ENCODE measurements around the gene TUBGCP5.
"Not testable (repeated sequence)": the region's sequence is repeated elsewhere in the genome, so short reads cannot be mapped to it uniquely, and the experiment has no call there.

The TUBGCP5 gene

DNA sequence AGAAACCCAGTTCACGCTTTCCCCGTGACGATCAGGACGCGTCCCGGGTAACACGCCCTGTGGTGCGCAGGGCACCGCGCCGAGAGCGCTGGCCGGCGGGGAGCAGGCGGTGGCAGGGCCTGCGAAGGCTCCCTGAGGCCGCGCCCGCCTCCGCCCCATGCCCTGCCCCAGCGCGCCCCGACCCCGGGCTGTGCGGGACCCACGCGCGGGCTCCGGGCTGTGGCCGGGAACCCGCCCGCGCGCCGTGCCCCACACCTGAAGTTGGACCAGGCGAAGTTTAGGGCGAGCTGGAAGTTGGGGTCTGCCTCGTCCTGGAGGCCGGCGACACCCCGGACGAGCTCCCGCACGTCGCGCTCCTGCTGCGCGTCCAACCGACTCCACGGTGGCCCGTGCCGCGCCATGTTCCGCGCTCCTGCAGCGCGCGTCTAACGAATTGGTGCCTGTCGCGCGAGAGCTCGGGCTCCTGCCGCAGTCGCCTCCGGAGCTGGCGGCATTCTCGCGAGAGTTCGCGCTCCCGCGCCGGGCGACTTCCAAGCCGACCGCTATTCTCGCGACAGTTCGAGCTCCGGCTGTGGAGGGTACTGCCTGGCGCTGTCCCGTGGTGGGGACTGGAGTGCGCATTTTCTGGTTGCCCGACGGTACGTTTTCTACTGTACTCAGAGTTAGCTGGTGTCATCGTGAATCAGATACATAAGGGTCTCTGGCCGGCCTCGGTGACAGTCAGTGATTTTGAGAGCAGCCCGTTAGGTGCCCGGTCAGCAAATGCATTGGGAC lies at the start of gene TUBGCP5:
TUBGCP5 (minus strand) TSS at position 427 of the 774 bp plus-strand sequence; CDS start at position 401, 26 bp downstream.
- peak; percentile 96 for DNase-seq

DNA sequence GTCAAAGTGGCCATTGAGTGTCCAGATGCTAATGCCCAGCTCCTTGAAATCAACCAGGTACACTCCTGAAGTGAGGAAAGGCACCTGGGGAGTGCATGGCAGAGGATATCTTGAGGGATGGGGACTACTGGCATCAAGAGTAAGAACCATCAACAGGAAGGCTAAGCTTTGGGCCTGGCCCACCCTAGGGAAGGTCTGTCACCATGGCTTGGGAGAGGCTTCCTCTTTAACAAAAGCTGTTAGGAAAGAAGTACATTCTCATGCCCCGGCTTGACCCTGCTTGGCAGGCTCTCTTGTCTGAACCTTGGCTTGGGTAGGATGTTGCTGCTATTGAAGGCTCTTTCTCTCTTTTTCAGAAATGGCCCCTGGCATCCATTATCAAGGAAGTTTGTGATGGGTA lies 43.7 kb upstream of the TUBGCP5 start:
- no peak for DNase-seq

DNA sequence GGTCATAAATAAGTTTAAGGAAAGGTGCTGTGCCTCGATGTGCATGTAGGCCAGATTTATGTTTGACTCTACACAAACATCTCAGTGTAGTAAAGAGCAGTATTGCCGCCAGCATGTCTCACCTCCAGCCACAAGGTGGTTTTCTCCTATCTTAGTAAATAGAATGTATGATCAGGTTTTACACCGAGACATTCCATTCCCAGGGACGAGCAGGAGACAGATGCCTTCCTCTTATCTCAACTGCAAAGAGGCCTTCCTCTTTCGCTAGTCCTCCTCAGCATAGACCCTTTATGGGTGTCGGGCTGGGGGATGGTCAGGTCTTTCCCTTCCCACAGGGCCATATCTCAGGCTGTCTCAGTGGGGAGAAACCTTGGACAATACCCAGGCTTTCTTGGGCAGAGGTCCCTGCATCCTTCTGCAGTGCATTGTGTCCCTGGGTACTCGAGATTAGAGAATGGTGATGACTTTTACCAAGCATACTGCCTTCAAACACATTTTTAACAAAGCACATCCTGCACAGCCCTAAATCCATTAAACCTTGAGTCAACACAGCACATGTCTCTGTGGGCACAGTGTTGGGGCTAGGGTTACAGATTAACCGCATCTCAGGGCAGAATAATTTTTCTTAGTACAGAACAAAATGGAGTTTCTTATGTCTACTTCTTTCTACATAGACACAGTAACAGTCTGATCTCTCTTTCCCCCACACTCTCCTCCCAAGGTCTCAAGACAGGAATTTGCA lies 42.8 kb upstream of the TUBGCP5 start:
- DNase-seq = not testable (repeated sequence)

DNA sequence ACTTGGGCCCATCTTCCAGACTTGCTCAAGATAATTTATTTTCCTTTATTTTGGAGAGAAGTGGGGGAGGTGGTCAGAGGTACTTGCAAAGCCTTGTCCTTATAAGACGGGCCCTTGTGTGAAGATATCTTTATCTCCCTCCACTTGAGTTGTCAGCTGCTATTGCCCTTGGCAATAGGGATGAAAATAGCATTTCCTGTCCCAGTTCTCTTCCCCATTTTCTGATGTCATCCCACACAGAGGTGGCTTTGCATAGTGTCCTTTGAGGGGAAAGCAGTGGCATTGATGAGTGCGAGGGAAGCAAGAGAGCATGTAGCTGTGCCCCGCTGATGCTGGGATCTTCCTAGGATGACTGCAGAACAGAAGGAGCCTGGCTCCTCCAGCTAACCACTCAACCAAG lies 41.9 kb upstream of the TUBGCP5 start:
- no peak for DNase-seq

- DNase-seq = no peak
These were observed 40.4 kb upstream of the TUBGCP5 start for GRCh38 chr15:23079766-23080165.

- DNase-seq = no peak
These were observed 36.6 kb upstream of the TUBGCP5 start for GRCh38 chr15:23075927-23076326.

DNA sequence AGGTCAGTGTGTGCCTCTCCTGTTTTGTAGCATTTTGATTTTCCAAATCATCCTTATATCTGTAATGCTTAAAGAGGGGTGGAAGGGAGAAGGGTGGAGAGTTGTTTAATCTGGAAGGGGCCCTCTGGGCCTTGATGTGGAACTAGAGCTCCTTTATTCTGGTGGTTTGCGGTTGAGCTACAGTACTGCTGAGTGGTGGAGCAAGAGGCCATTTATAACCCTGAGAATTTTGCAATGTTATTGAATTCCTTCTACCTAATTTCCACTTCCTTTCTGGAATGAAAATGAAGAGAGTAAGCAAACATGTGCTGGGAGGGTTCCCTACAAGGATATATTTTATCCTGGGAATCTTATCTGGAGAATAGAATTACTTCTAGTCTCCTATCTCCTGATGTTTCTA lies 35.3 kb upstream of the TUBGCP5 start:
- no peak for DNase-seq

DNA sequence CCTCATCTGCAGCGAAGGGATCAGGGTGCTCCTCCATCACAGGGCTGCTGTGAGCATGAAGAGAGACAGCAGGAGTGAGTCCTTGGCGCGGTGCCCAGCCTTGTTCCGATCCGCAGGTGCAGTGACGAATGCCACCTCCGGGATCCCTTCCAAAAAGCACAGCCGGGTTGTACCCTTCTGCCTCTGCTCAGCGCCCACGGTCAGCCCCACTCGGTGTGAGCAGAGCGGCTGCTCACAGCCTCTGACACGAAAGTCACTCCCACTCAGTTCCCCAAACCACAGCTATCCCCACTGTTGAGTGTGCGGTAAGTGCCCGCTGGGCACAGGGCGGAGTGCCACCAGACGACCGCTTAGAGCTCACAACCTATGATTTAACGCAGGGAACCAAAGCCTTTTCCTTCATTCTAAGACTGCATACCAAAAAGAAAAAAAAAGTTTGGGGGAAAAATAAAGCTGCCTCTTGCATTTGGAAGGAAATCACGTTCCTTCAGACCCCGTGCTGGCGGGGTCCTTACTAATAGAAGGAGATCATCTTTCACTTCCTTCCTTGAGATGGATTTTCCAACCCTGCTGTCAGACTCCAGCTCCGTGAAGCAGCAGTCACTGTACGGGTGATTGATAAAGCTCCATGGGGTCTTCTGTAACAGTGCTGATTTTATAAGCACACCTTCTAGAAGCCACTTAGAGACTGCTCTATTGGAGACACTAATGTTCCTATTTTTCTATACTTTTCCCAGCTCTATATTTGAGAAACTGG lies 34.7 kb upstream of the TUBGCP5 start:
- no peak for DNase-seq

- DNase-seq = no peak
These were observed 33.3 kb upstream of the TUBGCP5 start for GRCh38 chr15:23072633-23073032.

GRCh38 chr15:23069496-23070166 lies 30.3 kb upstream of the TUBGCP5 start:
- DNase-seq = no peak

DNA sequence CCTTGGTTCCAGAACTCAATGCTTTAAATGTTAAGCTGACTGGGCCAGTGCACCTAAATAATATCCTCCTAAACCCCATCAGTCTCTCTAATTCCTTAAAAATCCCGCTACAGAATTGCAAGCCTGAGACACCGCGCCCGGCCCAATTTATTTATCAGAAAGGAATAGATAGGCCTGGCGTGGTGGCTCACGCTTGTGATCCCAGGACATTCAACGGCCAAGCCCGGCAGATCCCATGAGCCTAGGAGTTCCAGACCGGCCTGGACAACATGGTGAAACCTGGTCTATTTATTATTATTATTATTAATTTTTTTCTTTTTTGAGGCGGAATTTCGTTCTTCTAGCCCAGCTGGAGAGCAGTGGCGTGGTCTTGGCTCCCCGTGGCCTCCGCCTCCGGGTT lies 28.0 kb upstream of the TUBGCP5 start:
- no peak for DNase-seq

GRCh38 chr15:23065836-23066235 lies 26.5 kb upstream of the TUBGCP5 start:
- DNase-seq = no peak

- no peak for DNase-seq
These were observed 24.8 kb upstream of the TUBGCP5 start for GRCh38 chr15:23064156-23064555.

- DNase-seq = no peak
These were observed 18.3 kb upstream of the TUBGCP5 start for GRCh38 chr15:23057707-23058106.

- no peak for DNase-seq
These were observed 15.9 kb upstream of the TUBGCP5 start for GRCh38 chr15:23055316-23055715.

GRCh38 chr15:23052522-23052921 lies 13.2 kb upstream of the TUBGCP5 start:
- no peak for DNase-seq

DNA sequence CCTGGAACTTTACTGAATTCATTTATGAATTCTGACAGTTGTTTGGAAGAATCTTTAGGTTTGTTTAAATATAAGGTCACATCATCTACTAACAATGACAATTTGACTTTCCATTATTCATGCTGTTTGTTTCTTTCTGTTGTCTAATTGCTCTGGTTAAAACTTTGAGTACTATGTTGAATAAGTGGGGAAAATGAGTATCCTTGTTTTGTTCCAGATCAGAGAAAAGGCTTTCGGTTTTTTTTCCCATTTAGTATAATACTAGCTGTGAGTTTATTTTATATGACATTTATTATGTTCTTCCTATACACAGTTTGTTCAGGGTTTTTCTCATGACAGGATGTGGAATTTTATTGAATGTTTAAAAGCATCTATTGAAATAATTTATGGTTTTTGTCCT lies 11.3 kb upstream of the TUBGCP5 start:
- DNase-seq = no peak

GRCh38 chr15:23049984-23050628 lies 10.7 kb upstream of the TUBGCP5 start:
- DNase-seq = no peak

- not testable (repeated sequence) for DNase-seq
These were observed 9.4 kb upstream of the TUBGCP5 start for GRCh38 chr15:23048572-23049282.

DNA sequence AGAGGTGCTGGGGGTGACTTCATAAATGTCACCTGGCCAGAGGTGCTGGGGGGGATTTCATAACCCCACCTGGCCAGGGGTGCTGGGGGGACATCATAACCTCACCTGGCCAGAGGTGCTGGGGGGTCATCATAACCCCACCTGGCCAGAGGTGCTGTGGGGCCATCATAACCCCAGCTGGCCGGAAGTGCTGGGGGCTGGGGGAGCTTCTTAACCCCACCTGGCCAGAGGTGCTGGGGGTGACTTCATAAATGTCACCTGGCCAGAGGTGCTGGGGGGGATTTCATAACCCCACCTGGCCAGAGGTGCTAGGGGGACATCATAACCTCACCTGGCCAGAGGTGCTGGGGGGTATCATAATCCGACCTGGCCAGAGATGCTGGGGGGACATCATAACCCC lies 4.6 kb upstream of the TUBGCP5 start:
- not testable (repeated sequence) for DNase-seq

DNA sequence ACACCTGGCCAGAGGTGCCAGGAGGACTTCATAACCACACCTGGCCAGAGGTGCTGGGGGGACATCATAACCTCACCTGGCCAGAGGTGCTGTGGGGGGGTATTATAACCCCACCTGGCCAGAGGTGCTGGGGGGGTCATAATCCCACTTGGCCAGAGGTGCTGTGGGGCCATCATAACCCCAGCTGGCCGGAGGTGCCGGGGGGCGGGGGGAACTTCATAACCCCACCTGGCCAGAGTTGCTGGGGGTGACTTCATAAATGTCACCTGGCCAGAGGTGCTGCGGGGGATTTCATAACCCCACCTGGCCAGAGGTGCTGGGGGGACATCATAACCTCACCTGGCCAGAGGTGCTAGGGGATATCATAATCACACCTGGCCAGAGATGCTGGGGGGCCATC lies 4.2 kb upstream of the TUBGCP5 start:
- DNase-seq = not testable (repeated sequence)

- not testable (repeated sequence) for DNase-seq
These were observed 2.4 kb upstream of the TUBGCP5 start for GRCh38 chr15:23041736-23042135.

Data from stimulated activated CD4-positive, alpha-beta T cell treated with anti-CD3 and anti-CD28 coated beads, Interleukin-12 subunit alpha, Interleukin-12 subunit beta, amount 100 ng/mL, for 4 hours (primary cell).